GM18858 (cell line): ENCODE results near the gene GABRA5.

Experiments
- ATAC-seq: cut with Tn5 transposase; IDR thresholded peaks from one replicate; pipeline ENCODE4 v1.9.1; 2021; ENCODE audit not compliant: unreplicated experiment

GABRA5 gene

DNA sequence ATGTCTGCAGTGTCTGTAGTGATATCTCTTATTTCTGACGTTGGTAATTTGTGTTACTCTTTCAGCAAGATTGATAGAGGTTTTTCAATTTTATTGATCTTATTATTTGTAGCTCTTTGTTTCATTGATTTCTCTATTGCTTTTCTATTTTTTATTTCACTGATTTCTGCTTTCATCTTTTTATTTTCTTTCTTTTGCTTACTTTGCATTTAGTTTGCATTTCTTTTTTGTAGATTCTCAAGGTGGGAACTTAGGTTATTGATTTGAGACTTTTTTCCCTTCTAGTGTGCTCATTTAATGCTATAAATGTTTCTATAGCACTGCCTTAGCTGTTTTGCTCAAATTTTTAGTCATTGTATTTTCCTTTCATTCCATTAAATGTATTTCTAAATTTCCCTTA, 54.6 kb downstream of the GABRA5 start:
- ATAC-seq: no peak

DNA sequence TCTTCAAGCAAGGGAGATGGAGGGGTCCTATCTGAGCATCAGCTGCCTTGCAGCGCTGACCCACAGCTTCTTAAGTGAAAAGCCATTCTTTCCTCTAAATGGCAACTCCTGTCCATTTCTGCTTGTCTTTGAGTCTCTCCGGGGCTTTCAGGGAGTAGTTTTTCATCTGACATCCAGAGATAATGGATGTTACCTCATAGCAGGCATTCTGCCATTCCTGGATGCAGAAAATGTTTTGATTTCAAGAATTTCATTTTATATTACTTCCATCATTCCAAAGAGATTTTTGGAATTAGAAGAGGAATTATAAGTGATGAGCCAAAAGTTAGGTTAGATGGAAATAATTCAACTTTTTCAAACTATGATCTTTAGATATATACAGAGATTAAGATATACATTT, 59.2 kb downstream of the GABRA5 start:
- no peak for ATAC-seq

- no peak for ATAC-seq
Measured at GRCh38 chr15:26928051-26928450, 61.2 kb downstream of the GABRA5 start.

DNA sequence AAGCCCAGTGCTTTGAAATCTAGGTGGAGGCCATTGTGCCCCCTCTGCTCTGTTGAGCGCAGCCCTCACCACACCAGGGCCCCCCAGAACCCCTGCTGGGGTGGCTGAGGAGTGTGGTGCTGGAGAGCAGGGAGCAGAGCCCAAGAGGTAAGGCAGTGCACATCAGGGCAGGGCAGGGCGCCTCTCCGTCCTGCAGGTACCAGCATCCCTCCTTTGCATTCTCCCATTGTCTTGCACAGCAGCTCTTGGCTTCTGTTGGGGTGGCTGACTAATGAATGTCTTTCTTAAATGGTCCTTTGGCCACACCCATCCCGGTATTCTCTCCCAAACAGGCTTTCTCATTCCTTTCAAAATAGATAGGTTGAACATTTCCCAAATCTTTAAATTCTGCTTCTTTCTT, 62.7 kb downstream of the GABRA5 start:
- ATAC-seq: no peak

- no peak for ATAC-seq
Measured at GRCh38 chr15:26934848-26935247, 68.0 kb downstream of the GABRA5 start.

DNA sequence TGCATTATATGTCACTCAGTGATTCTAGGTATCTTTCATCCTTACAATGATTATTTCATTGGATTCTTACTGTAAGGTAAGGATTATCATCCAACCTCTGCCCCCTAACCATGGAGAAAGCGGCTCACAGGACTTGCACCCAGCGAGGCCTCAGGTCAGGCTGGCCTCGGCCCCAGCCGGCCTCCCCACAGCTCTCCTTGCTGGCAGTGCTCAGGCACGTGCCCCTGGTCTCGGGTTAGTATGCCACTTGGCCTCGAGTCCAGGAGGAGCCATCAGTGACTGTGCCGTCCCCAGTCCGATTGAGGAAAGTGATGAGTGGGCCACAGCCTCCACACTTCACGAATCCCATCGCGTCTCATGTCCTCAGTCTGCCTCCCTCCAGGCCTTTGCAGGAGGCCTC, 68.5 kb downstream of the GABRA5 start:
- ATAC-seq: no peak

DNA sequence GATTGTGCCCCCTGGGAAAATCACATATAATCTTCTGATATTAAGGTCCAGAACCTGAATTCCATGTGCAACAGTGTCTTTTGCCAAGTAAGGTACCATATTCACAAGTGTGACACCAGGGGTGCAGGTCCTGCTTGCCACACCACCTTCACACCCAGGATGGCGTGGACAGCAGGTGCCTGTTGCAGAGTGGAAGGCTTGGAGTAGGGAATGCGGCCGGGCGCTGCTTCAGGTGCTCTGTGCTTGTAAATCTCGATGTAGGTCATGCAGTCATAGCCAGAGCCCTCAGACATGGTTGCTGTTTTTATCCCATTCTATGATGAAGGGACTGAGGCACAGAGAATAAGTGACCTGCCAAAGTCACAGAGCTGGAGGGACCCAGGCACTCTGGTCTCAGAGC, 69.6 kb downstream of the GABRA5 start:
- ATAC-seq: no peak

DNA sequence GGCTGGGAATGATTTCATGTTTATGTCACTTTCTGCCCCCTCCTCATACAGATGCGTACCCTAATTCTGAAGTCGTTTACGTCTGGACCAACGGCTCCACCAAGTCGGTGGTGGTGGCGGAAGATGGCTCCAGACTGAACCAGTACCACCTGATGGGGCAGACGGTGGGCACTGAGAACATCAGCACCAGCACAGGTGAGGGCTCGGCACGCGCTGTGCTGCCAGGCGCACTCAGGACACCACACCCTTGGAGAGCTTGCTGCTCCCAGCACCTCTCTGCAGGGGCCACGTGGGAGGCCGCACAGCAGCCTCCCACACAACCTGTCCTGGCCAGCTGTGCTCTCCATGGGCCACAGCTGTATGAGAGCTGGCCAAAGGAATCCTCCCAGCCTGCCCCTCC, 70.3 kb downstream of the GABRA5 start:
- ATAC-seq: no peak

DNA sequence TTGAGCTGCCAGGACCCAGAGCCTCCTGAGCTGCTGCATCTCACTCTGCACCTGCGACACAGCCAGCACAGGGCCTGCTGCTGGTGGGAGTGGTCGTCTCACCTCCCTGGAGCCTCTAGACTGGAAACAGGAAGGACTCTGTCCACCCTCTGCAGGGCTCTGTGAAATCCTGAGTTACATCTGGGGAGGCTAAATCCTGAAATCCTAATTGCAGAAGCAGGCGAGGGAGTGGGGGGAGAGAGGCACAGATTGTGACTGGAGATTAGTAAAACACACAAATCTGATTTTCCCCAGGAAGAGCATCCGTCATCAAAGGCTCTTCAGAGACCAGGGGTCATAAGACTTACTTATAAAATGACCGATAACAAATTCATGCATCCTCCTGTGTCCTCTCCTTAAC, 72.5 kb downstream of the GABRA5 start:
- no peak for ATAC-seq

- ATAC-seq: no peak
Measured at GRCh38 chr15:26941489-26941888, 74.6 kb downstream of the GABRA5 start.

DNA sequence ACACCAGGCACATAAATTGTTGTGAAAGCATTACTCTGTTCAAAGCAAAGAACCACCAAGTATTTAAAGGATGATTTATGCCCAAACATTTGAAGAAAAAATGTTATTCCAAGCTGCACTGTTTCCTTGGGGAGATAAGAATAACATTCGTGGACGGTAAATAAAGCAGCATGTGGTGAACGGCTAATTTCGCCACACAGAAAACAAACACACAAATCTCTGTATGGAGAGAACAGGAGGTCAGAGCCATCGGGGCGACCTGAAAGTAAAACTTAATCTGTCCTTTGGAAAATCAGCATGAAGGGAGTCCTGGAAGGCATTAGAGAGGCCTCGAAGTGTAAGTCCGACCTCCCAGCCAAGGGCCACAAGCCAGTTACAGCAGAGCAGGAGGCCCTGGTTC, 77.0 kb downstream of the GABRA5 start:
- ATAC-seq: no peak

GRCh38 chr15:26945046-26945445, 78.2 kb downstream of the GABRA5 start:
- no peak for ATAC-seq

GRCh38 chr15:26950001-26950400, 83.1 kb downstream of the GABRA5 start:
- ATAC-seq: no peak

GRCh38 chr15:26954403-26954802, 87.5 kb downstream of the GABRA5 start:
- ATAC-seq: no peak

- no peak for ATAC-seq
Measured at GRCh38 chr15:26967719-26968269, 100.9 kb downstream of the GABRA5 start.

GRCh38 chr15:26968806-26969205, 101.9 kb downstream of the GABRA5 start:
- ATAC-seq: no peak

DNA sequence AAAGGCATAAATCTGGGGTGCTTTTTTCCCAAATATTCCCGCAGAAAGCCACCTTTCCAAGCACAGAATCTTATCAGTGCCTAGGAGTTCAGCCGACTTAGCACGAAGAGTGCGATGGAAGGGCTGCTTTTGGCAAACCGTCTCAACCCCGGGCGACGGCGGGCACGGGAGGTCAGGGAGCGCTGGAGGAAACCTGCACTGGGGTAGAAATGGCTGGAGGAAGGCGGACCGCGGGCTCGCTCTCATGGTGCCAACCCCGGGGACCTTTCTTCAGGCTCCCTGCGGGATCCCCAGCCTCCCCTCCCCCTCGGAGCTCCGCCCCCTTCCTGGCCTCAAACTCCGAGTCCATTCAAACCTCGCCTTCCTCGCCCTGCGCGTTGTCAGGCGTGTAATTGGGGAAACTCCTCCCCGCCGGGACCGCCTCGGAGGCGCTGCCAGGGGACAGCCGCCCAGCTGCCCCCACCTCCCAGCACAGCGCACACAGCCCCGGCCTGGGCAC, 103.9 kb downstream of the GABRA5 start, which contains the start of gene GABRG3:
Gene GABRG3 (plus strand): TSS at position 470 of the 499 bp plus-strand sequence.
- no peak for ATAC-seq

DNA sequence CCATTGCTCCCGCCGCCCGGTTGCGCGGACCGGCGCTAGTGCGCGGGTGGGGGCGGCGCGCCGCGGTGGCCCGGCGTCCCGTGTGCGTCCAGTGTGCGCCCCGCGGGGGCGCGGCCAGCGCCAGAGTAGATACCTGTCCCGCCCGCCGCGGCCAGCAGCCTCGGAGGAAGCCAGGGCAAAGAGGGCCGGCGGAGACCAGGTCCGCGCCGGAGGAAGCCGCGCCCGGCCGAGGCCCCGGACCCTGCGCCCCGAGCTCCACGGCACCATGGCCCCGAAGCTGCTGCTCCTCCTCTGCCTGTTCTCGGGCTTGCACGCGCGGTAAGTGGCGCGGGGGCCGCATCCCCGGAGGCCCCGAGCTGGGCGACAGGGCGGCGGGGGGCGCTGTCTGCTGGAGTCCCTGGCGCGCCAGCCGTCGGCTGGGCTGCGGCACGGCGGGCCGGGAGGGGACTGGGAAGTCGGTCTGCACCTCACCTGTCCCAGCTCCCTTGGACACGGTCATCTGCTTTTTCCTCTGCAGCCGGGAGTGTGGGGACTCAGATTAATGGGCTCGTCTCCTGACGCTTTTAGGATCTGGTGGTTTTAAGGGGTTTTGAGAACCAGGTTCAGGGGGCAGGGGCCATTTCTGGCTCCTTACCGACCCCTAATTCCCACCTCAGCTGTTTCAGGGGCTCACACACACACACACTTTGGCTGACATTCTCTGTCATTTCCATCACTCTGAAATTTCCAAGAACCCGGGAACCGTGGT, 104.6 kb downstream of the GABRA5 start:
- ATAC-seq: no peak

- ATAC-seq: no peak
Measured at GRCh38 chr15:26972636-26973035, 105.8 kb downstream of the GABRA5 start.

DNA sequence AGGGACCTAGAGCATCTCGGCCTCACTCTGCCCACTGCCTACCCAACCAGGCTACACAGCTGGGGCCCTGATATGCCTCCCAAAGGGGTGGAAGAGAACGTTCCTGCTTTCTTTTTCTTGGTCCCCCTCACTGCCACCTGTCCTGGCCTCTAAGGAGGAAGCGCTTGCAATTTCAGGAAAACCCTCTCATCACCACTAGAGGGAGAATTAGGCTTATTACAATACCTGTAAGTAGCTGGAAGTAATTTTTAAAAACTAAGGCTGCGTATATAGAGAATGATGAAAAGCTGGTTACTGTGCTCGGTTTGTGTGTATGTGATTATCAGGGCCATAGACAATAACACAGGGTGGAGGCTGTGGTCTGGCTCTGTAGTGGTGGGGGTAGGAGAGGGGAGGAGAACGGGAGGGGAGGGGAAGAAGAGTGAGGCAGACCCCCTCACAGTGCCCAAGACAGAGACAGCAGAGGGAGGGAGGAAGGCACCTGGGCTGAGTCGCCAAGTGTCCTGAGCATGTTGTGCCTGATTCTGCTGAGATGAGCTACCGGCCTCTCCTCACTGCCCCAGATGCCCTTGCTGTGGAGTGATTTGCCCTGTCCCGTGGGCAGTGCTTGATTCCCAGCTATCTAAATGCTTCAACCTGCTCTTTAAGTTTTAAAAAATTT, 107.4 kb downstream of the GABRA5 start:
- no peak for ATAC-seq

DNA sequence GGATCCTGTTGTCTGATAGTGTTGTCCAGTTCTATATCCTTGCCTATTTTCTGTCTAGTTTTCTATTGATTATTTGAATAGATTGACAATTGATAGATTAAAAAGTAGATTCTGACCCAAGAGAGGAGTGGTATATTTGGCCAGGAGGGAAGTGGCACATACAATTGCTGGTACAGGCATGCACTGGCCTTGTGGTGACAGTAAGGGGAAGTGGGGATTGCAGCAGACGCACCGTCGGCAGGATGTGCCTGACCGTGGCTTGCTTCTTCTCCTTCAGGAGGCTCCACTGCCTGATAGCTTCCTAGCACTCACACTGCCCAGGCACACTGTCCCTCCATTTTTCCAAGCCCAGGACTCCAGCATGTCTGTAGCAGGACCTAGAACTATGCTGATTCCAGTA, 114.6 kb downstream of the GABRA5 start:
- ATAC-seq: no peak

DNA sequence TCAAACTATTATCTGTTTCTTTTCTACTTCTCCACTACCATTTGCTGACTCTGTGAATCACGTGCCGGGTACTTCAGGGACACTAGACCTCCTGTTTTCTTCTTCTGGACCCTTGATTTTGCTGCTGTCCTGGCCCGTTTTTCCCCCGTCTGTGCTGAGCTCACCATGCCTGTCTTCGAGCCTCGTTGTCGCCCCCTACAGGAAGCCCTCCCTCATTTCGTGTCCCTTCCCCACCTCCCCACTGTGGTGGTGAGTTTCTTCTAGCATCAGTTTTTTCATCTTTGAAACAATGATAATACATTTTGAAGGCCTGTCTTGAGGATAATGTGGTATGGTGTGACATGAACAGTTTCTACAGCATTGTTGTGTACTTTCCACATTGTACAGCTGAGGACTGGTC, 117.0 kb downstream of the GABRA5 start:
- no peak for ATAC-seq
